H1 (cell line): ENCODE data around the gene HLA-G. TPM values are rescaled to one million over a fixed set of nuclear protein-coding genes. Genes with fewer than 3 reads are reported as not detected.

ENCODE experiments used
- CHD7 ChIP-seq: fragments of 300-600 bp; sonication (generic); IDR thresholded peaks from 2 replicates; pipeline ENCODE4 v1.7.1; 2012; ENCODE audit warnings: low read length, moderate library complexity, mild to moderate bottlenecking, inconsistent platforms; ENCODE audit not compliant: insufficient replicate concordance
- polyA plus RNA-seq, 7 experiments: library from polyadenylated mRNA; depleted of rRNA in 3 of 7; stranded (reverse) in 5 of 7; unstranded in 2 of 7; fragments of >200 nt in 5 of 7; fragments of 200-250 nt in 2 of 7; gene quantifications; 1 replicate in 5 of 7; 2 replicates in 1 of 7; 4 replicates in 1 of 7; pipeline versions ENCODE4 v1.2.1 to v1.2.3, GENCODE V29; 2011 to 2013; ENCODE audit warnings: missing spikeins in 2 of 7, mixed read lengths in 2 of 7
- total RNA-seq: library from RNA; stranded (reverse); fragmentation: NEBNext Ultra II Directional; extraction: Animal tissue kit (Norgen Biotek cat#: 25700); gene quantifications from 2 replicates; pipeline ENCODE4 v1.2.1, GENCODE V29; 2021

HLA-G gene
- total and polyA plus RNA-seq, 2 of the 8 experiments (the other 6 are each of a cell fraction or from before 2014, with no cell fraction given), result 3.2 to 4.8 TPM

GRCh38 chr6:29815118-29815750 lies 12.4 kb upstream of the HLA-G start (continued):
- TF ChIP-seq CHD7, result no peak
- TF ChIP-seq, all 59 proteins: peak for 1
